Anterior cingulate cortex (tissue), 58 donors: ENCODE data around the gene AFF4.
"Not testable (repeated sequence)": the region's sequence is repeated elsewhere in the genome, so short reads cannot be mapped to it uniquely, and the experiment has no call there.

ENCODE experiments used
- DNase-seq, 58 donors: peaks; one replicate each; lab custom pipeline; 2025; lab: John Stamatoyannopoulos, UW

AFF4 gene

GRCh38 chr5:132963171-132964104 is at the start of gene AFF4:
Gene AFF4 (minus strand): TSS chr5:132963634. CDS start chr5:132937189, 26,445 bp downstream.
- peak; percentile 64 to 99 (median 96) for DNase-seq

GRCh38 chr5:133008455-133008854 is 45.0 kb upstream of the AFF4 start:
- DNase-seq: not testable (repeated sequence)

- no peak for DNase-seq
These were observed 43.2 kb upstream of the AFF4 start for GRCh38 chr5:133006653-133007052.

GRCh38 chr5:132999246-132999645 is 35.8 kb upstream of the AFF4 start:
- DNase-seq: no peak

- no peak for DNase-seq
These were observed 35.1 kb upstream of the AFF4 start for GRCh38 chr5:132998556-132998955.

GRCh38 chr5:132996307-132996706 is 32.9 kb upstream of the AFF4 start:
- DNase-seq: no peak

GRCh38 chr5:132987531-132988408 is 24.3 kb upstream of the AFF4 start:
- DNase-seq: no peak

GRCh38 chr5:132982971-132983370 is 19.5 kb upstream of the AFF4 start:
- DNase-seq: not testable (repeated sequence)

- DNase-seq: no peak
These were observed 17.9 kb upstream of the AFF4 start for GRCh38 chr5:132981288-132981687.

GRCh38 chr5:132979976-132980375 is 16.5 kb upstream of the AFF4 start:
- DNase-seq: no peak

GRCh38 chr5:132979367-132979940 is 16.0 kb upstream of the AFF4 start:
- DNase-seq: no peak

GRCh38 chr5:132976852-132977251 is 13.4 kb upstream of the AFF4 start:
- no peak for DNase-seq

- not testable (repeated sequence) for DNase-seq
These were observed 9.0 kb upstream of the AFF4 start for GRCh38 chr5:132972436-132972828.

- DNase-seq: no peak
These were observed 8.3 kb upstream of the AFF4 start for GRCh38 chr5:132971483-132972435.

- no peak for DNase-seq
These were observed 1.7 kb upstream of the AFF4 start for GRCh38 chr5:132965120-132965519.

GRCh38 chr5:132962429-132963021 is 909 bp downstream of the AFF4 start:
- peak in 14 of 58 donors; percentile 1 to 40 (median 14) for DNase-seq

- peak in 2 of 58 donors; percentile 2 to 4 for DNase-seq
These were observed 1.5 kb downstream of the AFF4 start for GRCh38 chr5:132961887-132962286.

- not testable (repeated sequence) for DNase-seq
These were observed 2.2 kb downstream of the AFF4 start for GRCh38 chr5:132961123-132961815.
